Activated CD8-positive, alpha-beta T cell treated with anti-CD3 and anti-CD28 coated beads for 36 hours (primary cell): Measurements from ENCODE around the gene STARD5. TPM values are rescaled to one million over a fixed set of nuclear protein-coding genes. Genes with fewer than 3 reads are reported as not detected.

Experiments
- ATAC-seq: fragments of 200-7000 bp; cut with Tn5 transposase; one replicate; pipeline ENCODE4 v1.10.0; 2021; ENCODE audit warnings: mild to moderate bottlenecking, moderate library complexity
- CTCF ChIA-PET: fragments of 350-600 bp; sonication (Branson Sonifier 250); formaldehyde crosslinking; loops from one replicate; lab custom pipeline; 2021; ENCODE audit warnings: antibody characterized with exemption; lab: Charles Lee
- POLR2A ChIA-PET: fragments of 350-600 bp; sonication (Branson Sonifier 250); formaldehyde crosslinking; loops from one replicate; lab custom pipeline; 2021; ENCODE audit warnings: antibody characterized with exemption; lab: Charles Lee
- DNase-seq: peaks from one replicate; pipeline ENCODE4 v3.0.0-alpha.2; 2020
- H3K27ac Mint-ChIP-seq: one replicate; pipeline ENCODE4 v1.8.0; 2021; ENCODE audit warnings: mild to moderate bottlenecking, mixed read lengths
- H3K27me3 Mint-ChIP-seq: one replicate; pipeline ENCODE4 v1.8.0; 2021; ENCODE audit warnings: mixed read lengths
- H3K36me3 Mint-ChIP-seq: one replicate; pipeline ENCODE4 v1.8.0; 2021; ENCODE audit warnings: low read depth, mixed read lengths
- H3K4me1 Mint-ChIP-seq: one replicate; pipeline ENCODE4 v1.8.0; 2021; ENCODE audit warnings: low read depth, mixed read lengths
- H3K4me3 Mint-ChIP-seq: one replicate; pipeline ENCODE4 v1.8.0; 2021; ENCODE audit warnings: mild to moderate bottlenecking, moderate library complexity, mixed read lengths
- H3K9me3 Mint-ChIP-seq: one replicate; pipeline ENCODE4 v1.8.0; 2021; ENCODE audit warnings: mixed read lengths
- intact Hi-C: fragments of 100-400 bp; cut with micrococcal nuclease; formaldehyde crosslinking; loops from one replicate; pipeline ENCODE4 v1.10.0; 2022
- total RNA-seq, 2 experiments: library from RNA; stranded (reverse); gene quantifications; one replicate each; pipeline ENCODE4 v1.2.3, GENCODE V29; 2021
- TF ChIP-seq, protein P1 (sequence below): fragments of 200-600 bp; IDR thresholded peaks from one replicate; pipeline ENCODE4 v1.8.0; 2022; ENCODE audit warnings: antibody characterized with exemption, mild to moderate bottlenecking

Gene STARD5
- total RNA-seq, 2 experiments from 2014 or later: 6.7 to 6.9 TPM

DNA sequence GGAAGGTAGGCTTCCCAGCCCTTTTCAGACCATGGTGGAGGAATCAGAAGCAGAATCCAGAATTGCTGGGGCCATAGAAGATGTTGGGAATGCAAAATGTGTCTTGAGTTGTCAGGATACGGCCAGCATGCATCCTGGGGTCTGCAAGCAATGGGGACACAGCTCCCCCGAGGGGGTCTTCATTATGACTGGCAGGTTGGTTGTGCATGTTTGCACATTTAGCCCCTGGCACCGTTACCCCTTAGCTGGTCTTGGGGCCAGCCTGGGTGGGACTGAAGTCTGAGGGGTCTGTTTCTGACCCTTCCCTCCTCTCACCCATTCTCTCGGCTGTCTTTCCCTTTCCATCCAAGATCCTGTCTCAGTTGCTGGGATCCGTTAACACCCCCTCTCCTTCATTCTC is 50.7 kb downstream of the STARD5 start:
- Mint-ChIP-seq H3K27me3 (no peaks in the 10 kb centered on the region), H3K9me3 (peaks cover 16% of the 10 kb centered on the region), H3K36me3 (peaks cover 20% of the 10 kb centered on the region), H3K4me1 (peaks cover 58% of the 10 kb centered on the region), H3K4me3 (no peak overlapping the region), H3K27ac (no peak overlapping the region)
- ChIA-PET CTCF (interaction anchor here (1.4 to 6.3 kb wide), 3 partner anchors 63 to 162 kb away, joined by 5 to 97 read pairs (median 7); no protein-coding TSS in a partner anchor), POLR2A (no interaction called here)
- ATAC-seq (no peak), DNase-seq (no peak)
- intact Hi-C loops: loop anchor here (5.0 kb wide), 1 partner anchor 49 kb away; the partner anchor contains the start of gene STARD5
- TF ChIP-seq, protein P1, sequence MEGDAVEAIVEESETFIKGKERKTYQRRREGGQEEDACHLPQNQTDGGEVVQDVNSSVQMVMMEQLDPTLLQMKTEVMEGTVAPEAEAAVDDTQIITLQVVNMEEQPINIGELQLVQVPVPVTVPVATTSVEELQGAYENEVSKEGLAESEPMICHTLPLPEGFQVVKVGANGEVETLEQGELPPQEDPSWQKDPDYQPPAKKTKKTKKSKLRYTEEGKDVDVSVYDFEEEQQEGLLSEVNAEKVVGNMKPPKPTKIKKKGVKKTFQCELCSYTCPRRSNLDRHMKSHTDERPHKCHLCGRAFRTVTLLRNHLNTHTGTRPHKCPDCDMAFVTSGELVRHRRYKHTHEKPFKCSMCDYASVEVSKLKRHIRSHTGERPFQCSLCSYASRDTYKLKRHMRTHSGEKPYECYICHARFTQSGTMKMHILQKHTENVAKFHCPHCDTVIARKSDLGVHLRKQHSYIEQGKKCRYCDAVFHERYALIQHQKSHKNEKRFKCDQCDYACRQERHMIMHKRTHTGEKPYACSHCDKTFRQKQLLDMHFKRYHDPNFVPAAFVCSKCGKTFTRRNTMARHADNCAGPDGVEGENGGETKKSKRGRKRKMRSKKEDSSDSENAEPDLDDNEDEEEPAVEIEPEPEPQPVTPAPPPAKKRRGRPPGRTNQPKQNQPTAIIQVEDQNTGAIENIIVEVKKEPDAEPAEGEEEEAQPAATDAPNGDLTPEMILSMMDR: no peak

DNA sequence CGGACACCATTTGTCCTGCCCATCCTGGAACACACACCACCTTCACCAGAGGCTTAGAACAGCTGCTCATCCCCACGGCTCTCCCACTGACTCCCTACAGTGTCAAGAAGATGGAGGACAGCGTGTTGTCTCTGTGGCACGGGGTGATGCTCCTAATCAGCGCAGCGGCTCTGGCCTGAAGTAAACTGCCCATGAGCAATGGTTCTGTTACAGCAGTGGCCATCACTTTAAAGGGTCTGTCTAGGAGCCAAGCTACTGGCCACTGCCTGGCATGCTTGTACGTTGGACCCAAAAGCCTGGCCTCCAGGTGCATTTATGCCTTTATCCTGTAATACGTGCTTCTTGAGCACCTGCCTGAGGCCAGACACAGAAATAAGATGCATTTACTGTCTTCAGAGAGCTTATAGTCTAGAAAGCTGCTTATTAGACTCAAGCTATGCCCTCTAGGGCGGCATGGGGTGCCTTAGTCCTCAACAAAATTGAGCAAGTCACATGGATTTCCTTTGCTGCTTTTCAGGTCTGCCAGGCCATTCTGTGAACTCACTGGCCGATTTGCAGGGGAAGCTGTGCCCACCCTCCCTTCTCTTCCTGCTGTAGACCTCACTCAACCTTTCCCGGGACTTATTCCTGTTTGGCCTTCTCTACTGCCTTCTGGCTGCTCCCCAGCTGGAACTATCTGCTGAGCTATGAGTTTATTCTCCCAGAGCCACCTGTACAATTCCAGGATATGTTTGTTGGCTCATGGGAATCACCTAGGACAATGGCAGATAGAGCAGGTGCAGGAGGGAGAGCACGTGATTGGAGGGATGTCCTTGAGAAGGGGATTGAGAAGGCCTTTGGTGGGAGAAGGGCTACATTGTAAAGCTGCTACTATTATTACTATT is 51.9 kb downstream of the STARD5 start:
- no peaks in the 10 kb centered on the region for H3K27me3 Mint-ChIP-seq
- intact Hi-C loops: loop anchor here (5.0 kb wide), 1 partner anchor 50 kb away; the partner anchor contains the start of gene STARD5
- TF ChIP-seq, protein P1: no peak
- POLR2A ChIA-PET: interaction anchor here (0.9 to 1.6 kb wide), 2 partner anchors 10 to 52 kb away, joined by 3 read pairs; partner anchors contain the start of gene STARD5
- CTCF ChIA-PET: interaction anchor here (0.8 to 6.3 kb wide), 3 partner anchors 22 to 128 kb away, joined by 3 to 97 read pairs (median 3); no protein-coding TSS in a partner anchor
- peaks cover 10% of the 10 kb centered on the region for H3K36me3 Mint-ChIP-seq
- DNase-seq (no peak), ATAC-seq (no peak)
- H3K27ac Mint-ChIP-seq: no peak overlapping the region
- H3K4me1 Mint-ChIP-seq: peaks cover 57% of the 10 kb centered on the region
- peaks cover 8% of the 10 kb centered on the region for H3K9me3 Mint-ChIP-seq
- H3K4me3 Mint-ChIP-seq: no peak overlapping the region

DNA sequence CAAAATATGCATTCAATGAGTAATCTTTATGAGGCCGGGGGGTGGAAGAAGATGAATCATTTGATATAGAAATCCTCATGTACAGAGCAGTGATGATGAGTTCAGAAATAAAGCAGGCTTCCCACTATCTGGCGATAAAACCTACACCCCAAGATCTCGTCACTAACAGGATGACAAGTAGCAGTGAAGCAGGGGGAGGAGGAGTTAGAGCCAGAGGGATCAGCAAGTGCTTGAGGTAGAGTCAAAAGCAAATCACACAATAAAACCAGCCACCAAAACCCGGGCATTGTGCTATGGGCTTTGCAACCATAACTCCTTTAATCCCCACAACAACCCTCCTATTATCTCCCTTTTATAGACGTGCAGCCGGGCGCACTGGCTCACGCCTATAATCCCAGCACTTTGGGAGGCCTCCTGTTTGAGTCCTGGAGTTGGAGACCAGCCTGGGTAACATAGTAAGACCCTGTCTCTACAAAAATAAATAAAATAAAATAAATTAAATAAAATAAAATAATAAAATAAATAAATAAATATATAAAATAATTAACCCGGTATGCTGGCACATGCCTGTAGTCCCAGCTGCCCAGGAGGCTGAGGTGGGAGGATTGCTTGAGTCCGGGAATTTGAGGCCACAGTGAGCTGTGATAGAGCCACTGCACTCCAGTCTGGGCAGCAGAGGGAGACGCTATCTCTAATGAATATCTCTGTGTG is 53.0 kb downstream of the STARD5 start:
- DNase-seq (peak; percentile 55), ATAC-seq (peak; percentile 60)
- no peaks in the 10 kb centered on the region for H3K27me3 Mint-ChIP-seq
- ChIA-PET CTCF (interaction anchor here (0.8 to 6.3 kb wide), 5 partner anchors 9 to 280 kb away, joined by 3 to 97 read pairs (median 3); no protein-coding TSS in a partner anchor), POLR2A (interaction anchor here (0.9 to 1.6 kb wide), 2 partner anchors 11 to 54 kb away, joined by 3 read pairs; partner anchors contain the start of gene STARD5)
- no peak overlapping the region for H3K4me3 Mint-ChIP-seq
- peaks cover 3% of the 10 kb centered on the region for H3K36me3 Mint-ChIP-seq
- TF ChIP-seq, protein P1: no peak
- intact Hi-C loops: loop anchor here (5.0 kb wide), 1 partner anchor 51 kb away; the partner anchor contains the start of gene STARD5
- no peaks in the 10 kb centered on the region for H3K9me3 Mint-ChIP-seq
- peaks cover 54% of the 10 kb centered on the region for H3K4me1 Mint-ChIP-seq
- H3K27ac Mint-ChIP-seq: peak overlapping the region; percentile 53

DNA sequence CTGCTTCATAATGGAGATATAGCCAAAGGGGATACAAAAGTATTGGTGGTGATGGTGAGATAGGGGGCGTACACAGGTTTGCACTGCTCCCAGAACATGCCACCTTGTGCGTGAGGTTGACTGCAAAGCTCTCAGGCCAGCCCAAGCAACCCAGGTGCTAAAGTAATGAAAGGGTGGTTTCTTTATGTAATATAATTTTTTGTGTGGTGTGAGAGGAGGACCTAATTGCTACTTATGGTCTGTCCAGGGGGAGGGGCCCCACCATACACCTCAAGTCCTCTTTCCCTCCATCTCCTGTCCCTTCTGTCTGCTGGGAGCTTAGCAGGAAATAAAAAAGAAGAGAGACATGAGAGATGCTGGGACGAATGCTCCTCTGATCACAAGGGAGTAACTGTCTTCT is 53.8 kb downstream of the STARD5 start:
- H3K4me1 Mint-ChIP-seq: peaks cover 54% of the 10 kb centered on the region
- peaks cover 2% of the 10 kb centered on the region for H3K36me3 Mint-ChIP-seq
- DNase-seq (no peak), ATAC-seq (no peak)
- H3K27me3 Mint-ChIP-seq: peaks cover under 1% of the 10 kb centered on the region
- H3K4me3 Mint-ChIP-seq: no peak overlapping the region
- TF ChIP-seq, protein P1: no peak
- intact Hi-C loops: loop anchor here (5.0 kb wide), 1 partner anchor 52 kb away; the partner anchor contains the start of gene STARD5
- H3K9me3 Mint-ChIP-seq: no peaks in the 10 kb centered on the region
- peak overlapping the region; percentile 53 for H3K27ac Mint-ChIP-seq
- ChIA-PET POLR2A (interaction anchor here (0.7 kb wide), 1 partner anchor 16 kb away, joined by 3 read pairs; no protein-coding TSS in a partner anchor), CTCF (interaction anchor here (0.8 to 6.4 kb wide), 7 partner anchors 10 to 279 kb away, joined by 3 to 195 read pairs (median 4); no protein-coding TSS in a partner anchor)
